ENCODE measurements around the gene HSPG2. TPM values are rescaled to one million over a fixed set of nuclear protein-coding genes. Genes with fewer than 3 reads are reported as not detected.

HSPG2 gene
- total and polyA plus RNA-seq, 9 of the 15 experiments (the other 6 are each of a cell fraction or from before 2014, with no cell fraction given) = 0.14 to 160 (median 15.7) TPM

- H4K20me1 ChIP-seq (replicated peaks; ENCODE audit: control insufficient read depth, insufficient read depth, low read length) = no peaks in the 10 kb centered on the region; the same call in 1 of the 2 replicates
- 97% methylated on average over 13 of the region's 13 CpGs for WGBS (ENCODE audit: insufficient coverage, low coverage, missing lambda C conversion rate)
Observed at GRCh38 chr1:21843208-21843607, 93.9 kb downstream of the HSPG2 start.

GRCh38 chr1:21842606-21843162, 94.4 kb downstream of the HSPG2 start:
- in situ Hi-C loops (cut with MboI) (no loop called here), intact Hi-C loops (cut with micrococcal nuclease) (no loop called here)
- no peaks in the 10 kb centered on the region for H3K9me3 ChIP-seq (replicated peaks; ENCODE audit: control insufficient read depth, insufficient read depth, low read depth, low read length)
- POLR2A ChIA-PET = no interaction called here
- peaks cover 0 to 15% of the 10 kb centered on the region in 2 experiments; a peak in 1 of 5 replicates for H3K4me1 ChIP-seq (replicated peaks in 1 of 2; ENCODE audit: control insufficient read depth in 2 of 2, insufficient read depth in 2 of 2, low read length in 2 of 2)
- BruUV-seq (replicated peaks) = no TSS peak
- no peaks in the 10 kb centered on the region for H3K27me3 ChIP-seq (ENCODE audit: control insufficient read depth in 2 of 2, insufficient read depth in 2 of 2, low read length in 2 of 2)
- CTCF ChIA-PET (ENCODE audit: low intra/inter-chr PET ratio) = no interaction called here
- FAIRE-seq (no peak), ATAC-seq (no peak), DNase-seq (ENCODE audit: extremely low read depth in 1 of 4, low spot score in 3 of 4) (no peak)
- no peak overlapping the region for H3K4me3 ChIP-seq
- no peaks in the 10 kb centered on the region for H3K79me2 ChIP-seq (ENCODE audit: control insufficient read depth, insufficient read depth, low read length)
- no peak overlapping the region for H3K4me2 ChIP-seq (ENCODE audit: insufficient read depth, low read length)
- H4K20me1 ChIP-seq (replicated peaks; ENCODE audit: control insufficient read depth, insufficient read depth, low read length) = no peaks in the 10 kb centered on the region; the same call in 1 of the 2 replicates
- peak overlapping the region in 1 of 2 experiments; percentile 56; a peak in 1 of 4 replicates for H3K9ac ChIP-seq (ENCODE audit: insufficient read depth in 1 of 2, low read depth in 2 of 2, low read length in 2 of 2)
- TF ChIP-seq TCF7 (IDR thresholded peaks at IDR 0.05; ENCODE audit: borderline replicate concordance) = no peak
- TF ChIP-seq HDAC8 (tag; IDR thresholded peaks at IDR 0.05) = no peak
- no peak for TF ChIP-seq PHB2 (IDR thresholded peaks at IDR 0.05; ENCODE audit: low read depth)
- no peak for TF ChIP-seq PML (IDR thresholded peaks at IDR 0.05; ENCODE audit: low read length)
- no peak for TF ChIP-seq FUS (optimal IDR thresholded peaks at IDR 0.05; ENCODE audit: low read depth, low read length)
- no peak for TF ChIP-seq CBX2 (IDR thresholded peaks at IDR 0.05; ENCODE audit: insufficient read depth, low read length, poor library complexity, severe bottlenecking)
- H3K9me1 ChIP-seq (ENCODE audit: control insufficient read depth, insufficient read depth, low read length) = no peaks in the 10 kb centered on the region
- WGBS (ENCODE audit: insufficient coverage, low coverage, missing lambda C conversion rate) = 85% methylated on average over 14 of the region's 15 CpGs
- peaks cover 84% of the 10 kb centered on the region for H3K36me3 ChIP-seq (ENCODE audit: control insufficient read depth, insufficient read depth, low read length)
- no peak overlapping the region for H2AFZ ChIP-seq (ENCODE audit: low read depth, low read length)
- H3K27ac ChIP-seq (ENCODE audit: extremely low read depth, low read depth, low read length) = no peak overlapping the region

More at GRCh38 chr1:21843208-21843607, 93.9 kb downstream of the HSPG2 start:
- CTCF ChIA-PET (ENCODE audit: low intra/inter-chr PET ratio) = no interaction called here
- intact Hi-C loops (cut with micrococcal nuclease) = no loop called here
- H3K79me2 ChIP-seq (ENCODE audit: control insufficient read depth, insufficient read depth, low read length) = no peaks in the 10 kb centered on the region
- TF ChIP-seq POLR2G (IDR thresholded peaks at IDR 0.05; ENCODE audit: low read depth, low read length) = peak; percentile 24; the same call in 1 of the 2 replicates
- no peak for TF ChIP-seq POLR3G (IDR thresholded peaks at IDR 0.05; ENCODE audit: extremely low read depth, insufficient read length, insufficient replicate concordance)
- no peak for TF ChIP-seq FOXA3 (CRISPR knock-in tag; conservative IDR thresholded peaks at IDR 0.05 in 1 of 2, IDR thresholded peaks at IDR 0.05 in 1 of 2)
- peaks cover 0 to 17% of the 10 kb centered on the region in 2 experiments; a peak in 1 of 5 replicates for H3K4me1 ChIP-seq (replicated peaks in 1 of 2; ENCODE audit: control insufficient read depth in 2 of 2, insufficient read depth in 2 of 2, low read length in 2 of 2)
- no peak overlapping the region for H2AFZ ChIP-seq (ENCODE audit: low read depth, low read length)
- POLR2A ChIA-PET = no interaction called here
- no peak overlapping the region for H3K27ac ChIP-seq (ENCODE audit: extremely low read depth, low read depth, low read length)
- H3K27me3 ChIP-seq (ENCODE audit: control insufficient read depth in 2 of 2, insufficient read depth in 2 of 2, low read length in 2 of 2) = no peaks in the 10 kb centered on the region
- no peaks in the 10 kb centered on the region for H3K9me3 ChIP-seq (replicated peaks; ENCODE audit: control insufficient read depth, insufficient read depth, low read depth, low read length)
- FAIRE-seq (no peak), ATAC-seq (no peak), DNase-seq (ENCODE audit: extremely low read depth in 1 of 4, low spot score in 3 of 4) (no peak)
- no peak overlapping the region for H3K4me2 ChIP-seq (ENCODE audit: insufficient read depth, low read length)
- peaks cover 84% of the 10 kb centered on the region for H3K36me3 ChIP-seq (ENCODE audit: control insufficient read depth, insufficient read depth, low read length)
- BruUV-seq (replicated peaks) = no TSS peak
- H3K9ac ChIP-seq (ENCODE audit: insufficient read depth in 1 of 2, low read depth in 2 of 2, low read length in 2 of 2) = peak overlapping the region in 1 of 2 experiments; percentile 56; a peak in 2 of 4 replicates
- no peaks in the 10 kb centered on the region for H3K9me1 ChIP-seq (ENCODE audit: control insufficient read depth, insufficient read depth, low read length)
- H3K4me3 ChIP-seq = no peak overlapping the region
- in situ Hi-C loops (cut with MboI) = no loop called here
